Rectal smooth muscle tissue (tissue), 1 donor: ENCODE measurements around the gene SLC24A2.

Experiments used
- H3K27ac ChIP-seq: one replicate; pipeline ENCODE4 v1.7.0; 2013; ENCODE audit warnings: low read depth, low read length, inconsistent platforms
- H3K27me3 ChIP-seq: one replicate; pipeline ENCODE4 v1.7.0; 2013; ENCODE audit warnings: low read length; ENCODE audit not compliant: control insufficient read depth, insufficient read depth
- H3K36me3 ChIP-seq: one replicate; pipeline ENCODE4 v1.7.0; 2013; ENCODE audit warnings: low read length; ENCODE audit not compliant: control insufficient read depth, insufficient read depth
- H3K4me1 ChIP-seq: one replicate; pipeline ENCODE4 v1.7.0; 2013; ENCODE audit warnings: low read length; ENCODE audit not compliant: control insufficient read depth, insufficient read depth
- H3K4me3 ChIP-seq: one replicate; pipeline ENCODE4 v1.7.0; 2013; ENCODE audit warnings: low read length
- H3K9ac ChIP-seq: one replicate; pipeline ENCODE4 v1.7.0; 2013; ENCODE audit warnings: low read length

Gene SLC24A2

DNA sequence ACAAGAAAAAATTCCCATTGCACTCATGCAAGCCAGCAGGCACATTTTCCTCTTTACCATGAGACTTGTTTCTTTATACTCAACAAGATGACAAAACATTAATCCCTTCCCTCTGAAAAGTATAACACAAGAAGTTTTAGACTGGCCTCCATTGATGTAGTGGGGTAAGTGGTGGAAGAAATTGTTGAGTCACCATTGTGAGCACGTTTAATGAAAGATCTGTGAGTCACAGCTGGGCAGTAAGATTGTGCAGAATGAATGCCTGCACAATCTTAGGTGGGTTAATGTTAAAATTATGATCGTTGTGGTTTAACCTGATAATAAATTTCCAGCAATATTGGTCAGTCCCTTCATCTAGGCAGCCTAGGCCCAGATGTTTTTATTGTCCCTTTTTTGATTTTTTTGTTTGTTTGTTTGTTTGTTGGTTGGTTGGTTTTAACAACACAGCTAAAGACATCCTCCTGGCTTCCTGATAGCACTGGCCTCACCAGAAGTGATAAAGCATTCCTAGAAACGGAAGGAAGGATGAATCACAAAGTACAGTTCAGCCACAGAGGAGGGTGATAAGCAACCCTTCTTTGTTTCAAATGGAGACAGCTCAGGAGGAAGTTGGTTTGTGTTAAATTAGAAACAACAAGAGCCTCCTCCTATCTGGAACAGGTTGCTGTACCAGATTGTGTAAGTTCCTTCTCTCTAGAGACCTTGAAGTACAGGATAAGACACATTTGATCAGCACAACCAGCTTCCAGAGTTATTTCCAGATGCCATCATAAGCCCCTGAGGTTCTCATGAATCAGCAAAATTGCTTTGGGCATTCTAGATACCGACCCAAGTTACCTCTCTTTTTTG, 40.3 kb downstream of the SLC24A2 start:
- no peak overlapping the region for H3K27ac ChIP-seq
- no peaks in the 10 kb centered on the region for H3K36me3 ChIP-seq
- no peaks in the 10 kb centered on the region for H3K27me3 ChIP-seq
- H3K4me1 ChIP-seq: no peaks in the 10 kb centered on the region
- H3K9ac ChIP-seq: no peak overlapping the region
- H3K4me3 ChIP-seq: no peak overlapping the region

- Histone ChIP-seq H3K9ac (no peak overlapping the region), H3K4me3 (no peak overlapping the region), H3K36me3 (no peaks in the 10 kb centered on the region), H3K4me1 (no peaks in the 10 kb centered on the region), H3K27me3 (no peaks in the 10 kb centered on the region), H3K27ac (no peak overlapping the region)
These were observed 42.6 kb downstream of the SLC24A2 start for GRCh38 chr9:19746223-19746622.

- Histone ChIP-seq H3K27me3 (no peaks in the 10 kb centered on the region), H3K4me3 (no peak overlapping the region), H3K27ac (no peak overlapping the region), H3K9ac (no peak overlapping the region), H3K36me3 (no peaks in the 10 kb centered on the region), H3K4me1 (no peaks in the 10 kb centered on the region)
These were observed 47.7 kb downstream of the SLC24A2 start for GRCh38 chr9:19741178-19741577.
